NCI-H460 (cell line): ENCODE results near the gene CAMK2N2. TPM values are rescaled to one million over a fixed set of nuclear protein-coding genes. Genes with fewer than 3 reads are reported as not detected.
"Not testable (repeated sequence)": the region's sequence is repeated elsewhere in the genome, so short reads cannot be mapped to it uniquely, and the experiment has no call there.

Experiments
- DNase-seq: peaks from one replicate; pipeline ENCODE4 v3.0.0-alpha.2; 2016; ENCODE audit warnings: low read depth; ENCODE audit errors: extremely low read depth
- total RNA-seq: library from RNA; depleted of rRNA; stranded (reverse); fragments of >200 nt; shearing (Covaris generic); gene quantifications from 2 replicates; pipeline ENCODE4 v1.2.3, GENCODE V29; 2014

The CAMK2N2 gene
- total RNA-seq, 1 experiment from 2014 or later = not detected

DNA sequence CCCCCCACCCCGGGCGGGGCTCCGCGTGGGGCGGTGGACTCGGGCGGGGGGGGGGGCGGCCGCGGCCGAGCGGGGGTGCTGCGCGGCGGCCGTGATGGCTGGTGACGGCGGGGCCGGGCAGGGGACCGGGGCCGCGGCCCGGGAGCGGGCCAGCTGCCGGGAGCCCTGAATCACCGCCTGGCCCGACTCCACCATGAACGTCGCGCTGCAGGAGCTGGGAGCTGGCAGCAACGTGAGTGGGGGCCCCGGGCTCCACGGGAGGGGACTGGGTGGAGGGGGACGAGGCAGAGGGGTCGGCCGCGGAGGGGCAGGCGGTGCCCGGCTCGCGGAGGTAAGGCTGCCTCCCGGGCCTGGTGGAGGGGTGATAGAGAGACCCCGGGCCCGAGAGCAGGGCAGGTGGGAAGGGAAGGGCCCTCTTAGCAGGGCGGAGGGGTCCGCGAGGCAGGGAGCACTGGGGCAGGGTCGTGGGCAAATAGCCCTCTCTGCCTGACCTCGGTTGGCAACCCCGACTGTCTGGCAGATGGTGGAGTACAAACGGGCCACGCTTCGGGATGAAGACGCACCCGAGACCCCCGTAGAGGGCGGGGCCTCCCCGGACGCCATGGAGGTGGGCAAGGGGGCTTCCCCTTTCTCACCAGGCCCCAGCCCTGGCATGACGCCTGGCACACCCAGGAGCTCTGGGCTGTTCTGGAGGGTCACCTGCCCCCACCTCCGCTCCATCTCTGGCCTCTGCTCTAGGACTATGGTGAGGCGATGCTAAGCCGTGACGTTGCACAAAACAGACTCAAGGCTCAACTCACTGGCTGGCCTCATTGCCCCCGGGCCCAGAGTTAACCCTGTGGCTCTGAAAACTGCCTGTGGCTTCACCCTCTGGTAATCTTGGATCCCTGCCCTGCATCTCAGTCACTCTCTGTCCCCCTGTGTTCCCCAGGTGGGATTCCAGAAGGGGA is 14.9 kb upstream of the CAMK2N2 start, which contains the start of gene ECE2:
Gene ECE2, plus strand, starts transcription at position 62 of the 950 bp plus-strand sequence. Its CDS starts 132 bp downstream, at position 194.
- no peak for DNase-seq

DNA sequence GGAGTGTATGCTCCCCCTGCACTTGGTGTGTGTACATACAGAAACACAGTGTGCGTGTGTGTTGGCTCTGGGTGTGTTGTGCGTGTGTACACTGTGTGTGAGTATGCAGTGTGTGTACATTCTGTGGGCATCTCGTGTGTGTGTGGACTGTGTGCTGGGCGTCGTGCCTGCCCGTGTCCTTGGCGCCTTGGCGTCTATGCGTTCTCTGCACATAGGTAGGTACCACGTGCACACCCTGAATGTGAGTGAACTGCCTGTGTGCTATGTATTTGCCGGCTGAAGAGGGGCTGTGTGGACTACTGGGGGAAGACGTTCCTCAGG is 14.0 kb upstream of the CAMK2N2 start:
- DNase-seq = no peak

DNA sequence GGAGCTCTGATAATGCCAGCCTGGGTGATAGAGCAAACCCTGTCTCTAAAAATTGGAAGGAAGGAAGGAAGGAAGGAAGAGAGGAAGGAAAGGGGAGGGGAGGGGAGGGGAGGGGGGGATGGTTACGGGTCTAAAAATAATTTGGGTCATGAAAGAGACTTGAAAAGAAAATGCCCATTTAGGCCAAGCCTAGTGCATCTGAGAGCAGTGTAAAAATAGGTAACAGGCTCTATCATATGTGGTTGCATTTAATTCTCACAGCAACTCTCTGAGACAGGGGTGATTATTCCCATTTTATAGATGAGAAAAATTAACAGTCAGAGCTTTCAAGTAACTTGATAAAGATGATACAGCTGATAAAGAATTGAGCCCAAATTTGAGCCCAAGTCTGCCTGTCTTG is 10.9 kb upstream of the CAMK2N2 start:
- no peak for DNase-seq

DNA sequence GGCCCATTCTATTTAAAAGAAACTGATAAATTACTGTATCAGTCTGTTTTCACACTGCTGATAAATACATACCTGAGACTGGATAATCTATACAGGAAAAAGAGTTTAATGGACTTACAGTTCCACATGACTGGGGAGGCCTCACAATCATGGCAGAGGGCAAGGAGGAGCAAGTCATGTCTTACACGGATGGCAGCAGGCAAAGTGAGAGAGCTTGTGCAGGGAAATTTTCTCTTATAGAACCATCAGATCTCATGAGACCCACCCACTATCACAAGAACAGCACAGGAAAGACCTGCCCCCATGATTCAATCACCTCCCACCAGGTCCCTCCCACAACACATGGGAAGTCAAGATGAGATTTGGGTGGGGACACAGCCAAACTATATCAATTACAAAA is 5.9 kb upstream of the CAMK2N2 start:
- not testable (repeated sequence) for DNase-seq

DNA sequence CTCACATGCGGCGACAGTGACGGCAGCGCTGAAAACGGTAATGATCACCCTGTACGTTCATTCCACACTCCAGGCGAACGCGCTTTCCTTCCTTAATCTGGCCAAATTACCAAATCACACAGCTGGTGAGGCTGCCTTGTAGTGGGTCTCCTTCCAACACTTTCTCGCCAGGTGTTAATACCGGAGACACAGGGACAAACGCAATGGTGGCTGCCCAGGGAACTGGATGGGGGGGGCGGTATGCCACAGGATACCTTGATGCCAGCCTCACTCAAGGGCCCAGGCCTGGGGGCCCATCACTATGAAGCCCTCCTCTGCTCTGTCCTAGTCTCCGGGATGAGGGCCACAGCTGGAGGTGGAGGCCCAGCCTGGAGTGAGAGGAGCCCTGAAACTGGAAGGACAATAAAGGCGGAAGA is 1.4 kb upstream of the CAMK2N2 start:
- DNase-seq = no peak

DNA sequence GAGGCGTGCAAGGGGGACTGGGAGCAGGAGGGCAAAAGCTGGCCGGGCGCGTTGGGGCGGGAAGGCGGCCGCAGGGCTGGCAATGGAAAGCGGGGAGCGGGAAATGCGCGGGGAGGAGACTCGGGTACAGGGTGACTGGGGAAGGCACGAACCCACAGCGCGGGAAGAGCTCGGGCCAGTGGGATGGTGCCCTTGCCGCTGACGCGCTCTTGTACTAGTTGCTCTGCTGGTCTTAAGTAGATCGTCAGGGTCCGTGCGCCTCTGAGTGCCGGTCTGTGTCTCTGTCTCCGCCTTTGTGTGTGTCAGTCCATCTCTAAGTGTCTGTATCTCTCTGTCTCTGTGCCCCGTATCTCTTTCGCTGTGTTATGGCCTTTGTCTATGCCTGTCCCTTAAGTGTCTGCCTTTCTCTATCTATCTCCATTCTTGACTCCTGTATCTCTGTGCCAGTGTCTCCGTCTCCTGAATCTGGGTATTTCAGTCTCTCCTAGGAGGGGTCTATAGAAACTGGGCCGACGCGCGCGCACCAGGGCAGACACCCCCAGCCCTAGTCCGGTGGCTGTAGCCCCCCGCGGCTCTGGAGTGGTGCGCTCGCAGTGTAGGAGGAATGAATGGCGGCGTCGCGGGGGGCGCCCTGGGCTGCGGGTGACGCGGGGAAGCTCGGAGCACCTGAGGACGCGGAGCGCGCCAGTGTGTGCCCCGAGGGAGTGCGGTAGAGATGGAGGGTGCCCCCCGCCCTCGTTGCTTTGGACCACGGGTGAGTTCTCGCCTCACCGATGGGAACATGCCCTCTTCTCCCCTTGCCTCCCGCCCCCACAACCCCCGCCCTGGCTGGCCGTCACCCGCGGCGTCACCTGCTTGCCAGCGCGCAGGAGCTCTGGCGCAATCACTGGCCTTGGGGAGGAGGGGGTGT is 756 bp upstream of the CAMK2N2 start:
- no peak for DNase-seq

DNA sequence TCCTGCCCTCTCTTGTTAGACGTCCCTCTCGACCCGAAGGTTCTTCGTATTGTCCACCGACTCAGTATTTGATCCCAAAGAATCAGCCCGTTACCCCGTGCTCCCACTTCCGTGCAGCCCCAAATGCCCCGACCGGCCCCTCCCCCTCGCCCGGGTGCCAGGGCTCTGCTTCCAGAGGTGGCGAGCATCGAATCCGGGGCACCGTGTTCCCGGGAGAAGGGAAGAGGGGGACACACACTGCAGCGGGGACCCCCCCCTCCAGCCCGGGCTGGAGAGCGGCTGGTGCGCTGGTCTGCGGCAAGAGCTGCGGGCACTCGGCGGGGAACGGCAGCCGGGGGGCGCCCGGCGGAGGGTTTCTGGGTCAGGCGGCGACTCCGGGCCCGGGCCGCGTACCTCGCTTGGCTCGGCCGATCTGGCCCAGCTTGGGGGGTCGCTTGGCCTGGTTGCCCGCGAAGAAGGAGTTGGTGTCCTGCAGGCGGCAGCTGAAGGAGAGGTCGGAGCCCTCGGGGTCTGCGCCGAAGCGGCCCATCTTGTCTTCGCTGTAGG is 556 bp downstream of the CAMK2N2 start:
- DNase-seq = no peak

DNA sequence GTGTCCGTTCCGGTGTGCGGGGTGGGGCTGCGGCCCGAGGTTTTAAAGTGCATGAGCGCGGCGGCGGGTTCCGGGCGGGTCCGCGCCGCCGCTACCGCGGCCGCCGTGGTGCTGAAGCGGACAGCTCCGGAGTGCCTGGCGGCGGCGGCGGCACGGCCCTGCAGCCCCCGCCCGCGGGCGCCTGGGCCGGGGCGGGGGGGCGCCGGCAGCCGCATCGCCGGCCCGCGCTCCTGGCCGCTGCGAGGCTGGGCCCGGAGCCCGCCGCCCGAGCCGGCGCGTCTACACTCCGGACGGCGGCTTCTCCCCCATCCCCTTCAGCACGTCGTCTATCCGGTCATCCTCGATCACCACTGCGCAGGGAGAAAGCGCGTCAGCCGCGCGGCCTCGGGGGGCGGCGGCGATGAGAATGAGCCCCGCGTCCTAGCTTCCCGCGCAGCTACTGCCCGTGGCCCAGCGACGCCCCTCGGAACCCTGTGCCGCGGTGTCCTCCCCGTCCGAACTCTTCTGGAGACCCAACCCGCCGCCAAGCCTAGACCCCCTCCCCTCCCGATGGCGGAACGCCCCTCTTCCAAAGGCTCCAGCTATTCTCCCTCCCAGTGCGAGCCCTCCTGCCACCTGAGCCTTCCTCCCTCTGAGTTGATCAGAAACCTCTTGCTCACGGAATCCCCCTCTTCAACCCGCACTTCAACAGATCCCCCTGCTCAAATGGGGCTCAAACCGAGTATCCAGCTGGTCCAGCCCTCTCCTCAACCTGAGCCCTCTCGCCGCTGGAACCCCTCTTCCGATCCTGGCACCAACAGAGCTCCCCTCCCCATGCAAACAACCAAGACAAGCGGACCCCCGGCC is 1.3 kb downstream of the CAMK2N2 start:
- no peak for DNase-seq

DNA sequence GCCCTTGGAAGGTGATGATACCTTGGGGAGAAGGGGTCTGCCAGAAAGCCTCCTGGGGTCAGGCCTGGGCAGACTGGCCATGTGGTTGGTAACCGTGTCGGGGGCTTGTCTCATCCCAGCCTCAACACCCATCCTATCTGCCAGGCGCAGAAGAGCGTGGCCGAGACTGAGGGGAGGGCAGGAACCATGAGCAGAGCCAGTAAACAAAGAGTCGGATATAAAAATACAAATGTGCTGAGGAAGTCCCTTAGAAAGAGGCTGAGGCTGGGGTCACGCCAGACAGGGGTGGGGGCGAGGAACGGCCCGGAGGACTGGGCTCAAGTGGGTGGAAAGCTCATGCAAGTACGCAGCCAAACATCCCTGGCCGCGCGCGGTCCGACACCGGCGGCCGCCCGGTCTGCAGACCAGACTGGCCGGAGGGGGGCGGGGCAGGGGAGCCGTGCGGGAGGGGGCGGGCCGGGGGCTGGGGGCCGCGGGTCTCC is 1.9 kb downstream of the CAMK2N2 start:
- no peak for DNase-seq

DNA sequence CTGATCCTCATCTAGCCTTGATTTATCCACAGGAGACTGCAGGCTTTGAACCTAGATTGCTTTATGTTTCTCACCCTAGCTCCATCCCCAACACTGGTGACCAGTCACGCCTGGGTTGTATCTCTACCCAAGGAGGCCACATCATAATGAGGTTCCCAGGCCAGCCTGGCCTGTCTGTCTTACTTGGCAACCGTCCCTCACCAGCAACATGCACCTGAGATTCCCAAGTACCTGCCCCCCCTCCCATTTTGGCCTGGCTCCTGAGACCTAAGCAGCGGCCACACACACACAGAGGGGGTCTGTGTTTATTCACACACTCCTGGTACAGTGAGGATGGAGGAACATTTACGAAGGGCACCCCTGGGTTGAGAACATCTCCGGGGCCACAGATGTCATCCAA is 2.4 kb downstream of the CAMK2N2 start:
- DNase-seq = no peak

DNA sequence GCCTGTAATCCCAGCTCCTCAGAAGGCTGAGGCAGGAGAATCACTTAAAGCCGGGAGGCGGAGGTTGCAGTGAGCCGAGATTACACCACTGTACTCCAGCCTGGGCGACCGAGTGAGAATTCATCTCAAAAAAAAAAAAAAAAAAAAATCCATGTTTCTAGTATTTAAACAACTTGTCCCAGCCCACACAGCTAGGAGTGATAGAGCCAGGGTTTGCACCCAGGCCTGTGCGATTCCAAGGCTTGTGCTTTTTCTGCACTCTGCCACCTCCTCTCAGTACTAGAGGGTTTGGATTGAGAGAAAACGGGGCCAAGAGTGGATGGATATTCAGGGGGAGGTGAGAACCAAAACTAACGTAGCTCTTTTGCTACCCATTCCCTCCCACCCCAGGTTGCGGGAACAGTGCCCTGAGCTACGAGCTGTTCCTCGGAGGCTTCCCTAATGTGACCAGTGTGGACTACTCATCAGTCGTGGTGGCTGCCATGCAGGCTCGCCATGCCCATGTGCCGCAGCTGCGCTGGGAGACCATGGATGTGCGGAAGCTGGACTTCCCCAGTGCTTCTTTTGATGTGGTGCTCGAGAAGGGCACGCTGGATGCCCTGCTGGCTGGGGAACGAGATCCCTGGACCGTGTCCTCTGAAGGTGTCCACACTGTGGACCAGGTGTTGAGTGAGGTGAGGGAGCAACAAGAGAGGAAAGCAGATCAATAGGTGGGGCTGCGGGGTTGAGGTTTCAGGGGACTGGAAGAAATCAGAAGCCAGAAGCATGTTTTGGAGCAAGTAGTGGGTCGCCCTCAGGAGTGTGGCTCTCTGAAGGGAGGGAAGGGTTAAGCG is 4.1 kb downstream of the CAMK2N2 start:
- DNase-seq = no peak

DNA sequence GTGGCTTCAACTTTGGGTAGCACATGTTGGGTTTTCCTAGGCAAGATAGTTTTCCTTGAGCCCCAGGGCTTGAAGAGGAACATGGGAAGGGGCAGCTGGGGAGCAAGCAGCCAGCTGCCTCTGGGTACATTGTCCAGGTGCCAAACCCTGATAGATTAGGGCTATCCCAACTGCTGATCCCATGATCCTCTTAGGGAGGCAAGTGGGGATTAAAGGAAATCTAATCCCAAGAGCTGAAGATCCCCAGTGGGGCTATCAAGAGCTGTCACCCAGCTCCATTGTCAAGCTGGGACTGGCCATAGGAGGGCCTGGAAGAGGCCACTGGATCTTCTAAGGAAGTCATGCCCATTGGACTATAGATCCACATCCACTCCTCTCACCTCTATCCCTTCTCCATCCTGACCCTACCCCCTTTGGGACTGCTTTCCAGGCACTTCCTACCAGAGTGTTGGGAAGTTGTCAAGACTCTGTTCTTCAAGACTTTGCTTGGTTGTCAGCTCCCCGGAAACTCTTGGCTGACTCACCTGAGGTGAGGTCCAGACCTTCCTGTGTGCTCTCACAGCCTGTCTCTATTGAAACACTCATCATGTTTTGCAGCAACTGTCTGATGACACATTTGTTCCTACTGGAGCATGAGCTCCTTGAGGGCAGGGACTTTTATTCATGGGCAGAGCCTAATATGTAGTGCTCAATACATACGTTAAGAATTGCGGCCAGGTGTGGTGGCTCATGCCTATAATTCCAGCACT is 5.9 kb downstream of the CAMK2N2 start:
- DNase-seq = no peak

DNA sequence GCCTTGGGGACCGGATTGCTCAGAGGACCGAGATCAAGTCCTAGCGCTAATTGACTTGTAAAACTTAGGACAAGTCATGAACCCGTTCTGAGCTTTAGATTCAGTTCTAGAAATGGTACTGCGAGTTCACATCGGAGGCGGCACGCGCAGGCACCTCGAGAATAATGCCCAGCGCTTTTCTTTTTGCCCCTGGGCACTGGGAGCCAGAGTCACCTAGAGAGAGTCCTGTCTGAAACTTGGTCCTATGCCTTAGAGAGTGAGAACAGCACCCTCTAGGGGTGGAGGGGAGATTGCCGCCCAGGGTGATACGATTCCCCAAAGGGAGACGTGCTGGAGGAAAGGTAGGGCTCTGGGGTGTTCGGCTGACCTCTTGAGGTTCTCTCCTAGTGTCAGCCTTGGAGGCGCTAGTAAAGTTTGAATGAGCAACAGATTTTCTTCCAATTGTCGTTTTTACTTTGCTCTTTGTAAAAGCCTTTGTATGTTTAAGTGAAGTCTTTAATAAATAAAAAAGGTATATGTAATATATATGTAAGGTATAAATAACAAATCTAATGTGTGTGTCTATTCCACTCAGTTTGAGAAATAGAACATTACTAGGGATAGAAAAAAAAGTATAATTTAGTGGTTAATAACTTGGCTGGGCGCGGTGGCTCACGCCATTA is 11.1 kb downstream of the CAMK2N2 start:
- DNase-seq = peak; percentile 89

DNA sequence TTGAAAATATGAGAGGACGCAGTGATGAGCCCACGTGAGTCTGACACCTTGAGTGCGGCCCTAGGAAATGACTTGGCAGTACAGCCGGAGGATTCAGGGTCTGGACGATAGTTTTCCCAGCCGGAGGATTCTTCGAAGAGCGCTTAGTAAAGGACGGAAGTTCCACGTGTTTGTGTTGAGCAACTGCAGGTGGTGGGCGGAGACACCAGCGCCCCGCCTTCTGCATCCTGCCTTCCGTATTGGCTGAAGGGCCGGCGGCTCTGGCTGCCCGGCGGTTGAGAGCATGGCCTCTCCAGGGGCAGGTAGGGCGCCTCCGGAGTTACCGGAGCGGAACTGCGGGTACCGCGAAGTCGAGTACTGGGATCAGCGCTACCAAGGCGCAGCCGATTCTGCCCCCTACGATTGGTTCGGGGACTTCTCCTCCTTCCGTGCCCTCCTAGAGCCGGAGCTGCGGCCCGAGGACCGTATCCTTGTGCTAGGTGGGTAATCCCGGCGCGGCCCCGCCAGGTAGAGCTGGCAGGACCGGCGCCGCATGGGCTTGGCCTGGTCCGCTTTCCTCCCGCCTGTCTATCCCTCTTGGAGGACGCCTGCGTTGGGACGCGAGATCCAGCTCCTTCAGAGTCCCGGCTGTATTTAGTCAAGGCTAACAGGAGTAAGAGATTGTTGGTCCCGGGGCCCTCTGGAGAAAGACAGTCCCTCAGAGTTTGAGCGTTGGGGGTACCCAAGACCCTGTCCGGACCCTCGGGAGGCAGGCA is 11.8 kb downstream of the CAMK2N2 start, which contains the start of gene EEF1AKMT4:
Gene EEF1AKMT4, plus strand, starts transcription at position 261 of the 755 bp plus-strand sequence. Its CDS starts 23 bp downstream, at position 284.
- DNase-seq = peak; percentile 95

DNA sequence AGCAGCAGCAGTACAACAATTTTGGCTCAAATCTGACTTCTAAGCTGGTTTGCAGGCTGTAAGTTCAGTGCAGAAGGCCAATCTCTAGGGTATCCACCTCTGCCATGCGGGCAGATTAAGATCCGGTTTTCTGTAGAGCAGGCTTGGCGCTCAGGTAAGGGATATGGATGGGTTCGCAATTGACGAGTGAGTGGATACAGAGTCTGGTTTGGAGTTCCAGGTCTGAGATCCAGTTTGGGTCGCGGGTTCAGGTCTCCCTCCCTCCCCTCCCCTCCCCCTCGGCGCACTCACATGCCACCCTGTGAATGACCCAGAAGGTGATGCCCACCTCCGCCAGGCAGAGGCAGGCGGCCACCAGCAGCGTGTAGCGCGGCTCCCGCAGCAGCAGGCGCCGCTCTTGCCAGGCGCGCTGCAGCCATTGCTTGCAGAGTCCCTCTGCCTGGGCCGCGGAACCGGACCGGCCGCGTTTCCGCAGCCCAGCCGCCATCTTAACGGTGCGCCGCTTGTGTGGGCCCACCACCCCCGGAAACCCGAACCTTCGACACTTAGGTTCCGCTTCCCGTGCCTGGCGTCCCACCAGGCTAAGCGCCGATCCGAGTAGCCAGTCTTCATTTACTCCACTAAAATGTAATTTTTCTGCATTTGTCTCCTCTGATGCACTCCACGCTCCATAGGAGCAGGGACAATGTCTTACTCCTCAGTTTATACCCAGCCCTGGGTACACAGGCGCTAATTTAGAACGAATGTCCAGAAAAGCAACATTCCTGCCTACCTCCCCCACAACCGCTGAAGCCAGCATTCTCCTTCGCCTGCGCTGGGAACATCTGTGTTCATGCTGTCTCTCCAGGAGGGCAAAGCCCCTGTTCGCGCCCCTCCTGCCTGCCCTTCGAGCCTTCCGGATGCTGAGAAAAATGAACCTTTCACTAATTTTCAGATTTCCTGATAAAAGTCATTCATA is 12.6 kb downstream of the CAMK2N2 start, which contains the start of gene ALG3:
Gene ALG3, minus strand, starts transcription at position 509 of the 958 bp plus-strand sequence. Its CDS starts 22 bp downstream, at position 487.
- peak; percentile 78 for DNase-seq

DNA sequence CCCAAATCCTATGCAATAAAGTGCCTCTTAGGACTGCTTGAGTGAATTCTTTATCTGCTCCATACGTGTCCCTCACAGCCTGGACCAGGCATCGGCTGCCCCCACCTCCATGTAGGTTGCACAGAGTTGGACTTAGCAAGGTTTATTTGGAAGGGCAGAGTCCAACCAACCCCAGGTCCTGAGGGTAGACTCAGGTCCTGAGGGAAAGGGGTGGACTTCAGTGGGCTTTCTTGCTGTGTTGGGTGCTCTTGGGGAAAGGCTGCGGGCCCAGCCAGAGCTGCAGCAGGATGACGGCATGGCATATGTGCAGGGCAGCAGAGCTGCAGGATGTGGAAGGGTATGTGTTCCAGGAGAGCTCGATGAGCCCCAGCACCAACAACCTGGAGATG is 19.1 kb downstream of the CAMK2N2 start:
- no peak for DNase-seq
